ENCODE data around the gene PAPPA2. TPM values are rescaled to one million over a fixed set of nuclear protein-coding genes. Genes with fewer than 3 reads are reported as not detected.

PAPPA2 gene
- total RNA-seq, 1 donor: 5.8 TPM

- H3K27me3 ChIP-seq (ENCODE audit: insufficient read depth, low read length): peaks cover 3% of the 10 kb centered on the region
- H4K20me1 ChIP-seq (ENCODE audit: insufficient read depth, low read length): no peaks in the 10 kb centered on the region
- no peak overlapping the region for H3K4me2 ChIP-seq (ENCODE audit: insufficient read depth, low read length)
These were observed 422.8 kb downstream of the PAPPA2 start for GRCh38 chr1:176885751-176886150.

DNA sequence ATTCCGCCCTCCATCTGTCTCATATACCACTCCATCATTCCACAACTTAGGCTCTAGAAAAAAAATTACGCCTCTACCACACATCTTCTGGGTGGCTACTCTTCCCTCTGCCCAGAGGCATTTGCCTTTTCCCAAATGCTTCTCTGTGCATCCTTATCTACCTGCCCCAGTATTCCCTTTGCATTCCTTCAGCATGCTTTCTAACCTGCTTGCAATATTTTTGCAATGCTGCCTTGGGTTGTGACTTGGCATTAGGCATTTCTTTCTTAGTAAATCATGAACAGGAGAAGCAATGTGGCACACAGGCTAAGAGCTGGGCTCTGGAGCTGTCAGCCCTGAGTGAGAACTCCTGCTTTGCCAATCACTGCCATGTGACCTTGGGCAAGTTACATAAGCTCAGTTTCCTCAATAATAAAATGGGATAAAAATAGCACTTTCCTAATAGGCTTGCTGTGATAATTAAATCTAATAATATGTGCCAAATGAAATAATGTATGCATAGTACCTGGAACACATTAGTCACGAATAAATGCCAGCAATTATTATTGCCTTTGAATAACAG is 425.6 kb downstream of the PAPPA2 start:
- Histone ChIP-seq H2AFZ (ENCODE audit: low read length) (no peak overlapping the region), H3K27ac (ENCODE audit: low read depth, low read length) (no peak overlapping the region), H3K4me2 (ENCODE audit: insufficient read depth, low read length) (no peak overlapping the region), H3K27me3 (ENCODE audit: insufficient read depth, low read length) (peaks cover 3% of the 10 kb centered on the region), H3K4me3 (ENCODE audit: insufficient read depth, low read length) (no peak overlapping the region), H4K20me1 (ENCODE audit: insufficient read depth, low read length) (no peaks in the 10 kb centered on the region), H3K36me3 (ENCODE audit: insufficient read depth, low read length) (no peaks in the 10 kb centered on the region), H3K4me1 (ENCODE audit: insufficient read depth, low read length) (no peaks in the 10 kb centered on the region), H3K79me2 (ENCODE audit: insufficient read depth, low read length) (no peaks in the 10 kb centered on the region), H3K9me3 (ENCODE audit: low read depth, low read length) (no peaks in the 10 kb centered on the region)
- no peak for DNase-seq (ENCODE audit: insufficient read length, low spot score, missing footprints)
- TF ChIP-seq, protein P1, sequence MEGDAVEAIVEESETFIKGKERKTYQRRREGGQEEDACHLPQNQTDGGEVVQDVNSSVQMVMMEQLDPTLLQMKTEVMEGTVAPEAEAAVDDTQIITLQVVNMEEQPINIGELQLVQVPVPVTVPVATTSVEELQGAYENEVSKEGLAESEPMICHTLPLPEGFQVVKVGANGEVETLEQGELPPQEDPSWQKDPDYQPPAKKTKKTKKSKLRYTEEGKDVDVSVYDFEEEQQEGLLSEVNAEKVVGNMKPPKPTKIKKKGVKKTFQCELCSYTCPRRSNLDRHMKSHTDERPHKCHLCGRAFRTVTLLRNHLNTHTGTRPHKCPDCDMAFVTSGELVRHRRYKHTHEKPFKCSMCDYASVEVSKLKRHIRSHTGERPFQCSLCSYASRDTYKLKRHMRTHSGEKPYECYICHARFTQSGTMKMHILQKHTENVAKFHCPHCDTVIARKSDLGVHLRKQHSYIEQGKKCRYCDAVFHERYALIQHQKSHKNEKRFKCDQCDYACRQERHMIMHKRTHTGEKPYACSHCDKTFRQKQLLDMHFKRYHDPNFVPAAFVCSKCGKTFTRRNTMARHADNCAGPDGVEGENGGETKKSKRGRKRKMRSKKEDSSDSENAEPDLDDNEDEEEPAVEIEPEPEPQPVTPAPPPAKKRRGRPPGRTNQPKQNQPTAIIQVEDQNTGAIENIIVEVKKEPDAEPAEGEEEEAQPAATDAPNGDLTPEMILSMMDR (IDR thresholded peaks at IDR 0.05; ENCODE audit: extremely low read depth, low read depth, low read length): no peak

More at GRCh38 chr1:176885751-176886150, 422.8 kb downstream of the PAPPA2 start:
- TF ChIP-seq, protein P1 (IDR thresholded peaks at IDR 0.05; ENCODE audit: extremely low read depth, low read depth, low read length): no peak
- no peak overlapping the region for H3K4me3 ChIP-seq (ENCODE audit: insufficient read depth, low read length)
- no peaks in the 10 kb centered on the region for H3K36me3 ChIP-seq (ENCODE audit: insufficient read depth, low read length)
- no peak for DNase-seq (ENCODE audit: insufficient read length, low spot score, missing footprints)
- H3K4me1 ChIP-seq (ENCODE audit: insufficient read depth, low read length): no peaks in the 10 kb centered on the region
- H3K79me2 ChIP-seq (ENCODE audit: insufficient read depth, low read length): no peaks in the 10 kb centered on the region
- no peak overlapping the region for H2AFZ ChIP-seq (ENCODE audit: low read length)
- H3K27ac ChIP-seq (ENCODE audit: low read depth, low read length): no peak overlapping the region
- no peaks in the 10 kb centered on the region for H3K9me3 ChIP-seq (ENCODE audit: low read depth, low read length)

- Histone ChIP-seq H3K79me2 (ENCODE audit: insufficient read depth, low read length) (no peaks in the 10 kb centered on the region), H3K4me2 (ENCODE audit: insufficient read depth, low read length) (no peak overlapping the region), H3K36me3 (ENCODE audit: insufficient read depth, low read length) (no peaks in the 10 kb centered on the region), H2AFZ (ENCODE audit: low read length) (no peak overlapping the region), H3K27ac (ENCODE audit: low read depth, low read length) (no peak overlapping the region), H3K27me3 (ENCODE audit: insufficient read depth, low read length) (peaks cover 3% of the 10 kb centered on the region), H4K20me1 (ENCODE audit: insufficient read depth, low read length) (no peaks in the 10 kb centered on the region), H3K4me3 (ENCODE audit: insufficient read depth, low read length) (no peak overlapping the region), H3K9me3 (ENCODE audit: low read depth, low read length) (no peaks in the 10 kb centered on the region), H3K4me1 (ENCODE audit: insufficient read depth, low read length) (no peaks in the 10 kb centered on the region)
- no peak for DNase-seq (ENCODE audit: insufficient read length, low spot score, missing footprints)
- TF ChIP-seq, protein P1 (IDR thresholded peaks at IDR 0.05; ENCODE audit: extremely low read depth, low read depth, low read length): no peak
These were observed 430.8 kb downstream of the PAPPA2 start for GRCh38 chr1:176893625-176894352.

DNA sequence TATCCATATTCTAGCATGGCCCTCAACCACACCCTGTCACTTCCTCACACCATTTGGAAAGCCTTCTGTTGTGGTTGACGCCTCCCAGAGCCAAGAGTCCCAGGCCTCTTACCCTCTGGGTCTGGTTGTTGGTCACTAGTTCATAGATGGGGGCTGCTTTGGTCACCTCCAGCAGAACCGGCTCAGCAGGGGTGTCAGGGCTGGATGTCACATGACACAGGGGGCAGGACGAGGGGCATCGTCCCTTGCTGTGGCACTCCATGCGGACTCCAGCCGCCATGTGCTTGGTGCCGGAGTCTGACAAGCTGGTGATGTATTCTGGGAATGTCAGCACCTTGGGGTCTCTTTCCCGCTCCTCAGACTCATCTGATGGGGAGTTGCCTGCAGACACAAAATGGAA is 431.5 kb downstream of the PAPPA2 start:
- no peaks in the 10 kb centered on the region for H3K79me2 ChIP-seq (ENCODE audit: insufficient read depth, low read length)
- no peaks in the 10 kb centered on the region for H4K20me1 ChIP-seq (ENCODE audit: insufficient read depth, low read length)
- H3K4me3 ChIP-seq (ENCODE audit: insufficient read depth, low read length): no peak overlapping the region
- TF ChIP-seq, protein P1 (IDR thresholded peaks at IDR 0.05; ENCODE audit: extremely low read depth, low read depth, low read length): no peak
- no peaks in the 10 kb centered on the region for H3K9me3 ChIP-seq (ENCODE audit: low read depth, low read length)
- H3K4me1 ChIP-seq (ENCODE audit: insufficient read depth, low read length): no peaks in the 10 kb centered on the region
- H3K27me3 ChIP-seq (ENCODE audit: insufficient read depth, low read length): peaks cover 3% of the 10 kb centered on the region
- H2AFZ ChIP-seq (ENCODE audit: low read length): no peak overlapping the region
- H3K4me2 ChIP-seq (ENCODE audit: insufficient read depth, low read length): no peak overlapping the region
- H3K36me3 ChIP-seq (ENCODE audit: insufficient read depth, low read length): no peaks in the 10 kb centered on the region
- no peak for DNase-seq (ENCODE audit: insufficient read length, low spot score, missing footprints)
- no peak overlapping the region for H3K27ac ChIP-seq (ENCODE audit: low read depth, low read length)
